Activated T-cell treated with anti-CD3 and anti-CD28 coated beads for 48 hours (primary cell): Measurements from ENCODE around the gene TANGO2.

ENCODE experiments used
- DNase-seq: peaks from one replicate; pipeline ENCODE4 v3.0.0-alpha.2; 2020; ENCODE audit warnings: low read depth

Gene TANGO2

GRCh38 chr22:20026996-20027601 is 6.2 kb downstream of the TANGO2 start:
- DNase-seq: no peak

- no peak for DNase-seq
Measured at GRCh38 chr22:20027966-20028854, 7.3 kb downstream of the TANGO2 start.

GRCh38 chr22:20028855-20029549 is 8.1 kb downstream of the TANGO2 start:
- DNase-seq: no peak

- DNase-seq: no peak
Measured at GRCh38 chr22:20029550-20030225, 8.8 kb downstream of the TANGO2 start.

GRCh38 chr22:20031732-20032406 is 11.0 kb downstream of the TANGO2 start:
- DNase-seq: no peak

GRCh38 chr22:20032407-20032991 is 11.6 kb downstream of the TANGO2 start:
- DNase-seq: no peak

- no peak for DNase-seq
Measured at GRCh38 chr22:20033045-20033706, 12.3 kb downstream of the TANGO2 start.

GRCh38 chr22:20034143-20034542 is 13.2 kb downstream of the TANGO2 start:
- no peak for DNase-seq

GRCh38 chr22:20035375-20036083 is 14.6 kb downstream of the TANGO2 start:
- DNase-seq: no peak

- DNase-seq: no peak
Measured at GRCh38 chr22:20036084-20036482, 15.2 kb downstream of the TANGO2 start.

- DNase-seq: no peak
Measured at GRCh38 chr22:20036535-20037392, 15.9 kb downstream of the TANGO2 start.

GRCh38 chr22:20037419-20037818 is 16.5 kb downstream of the TANGO2 start:
- DNase-seq: no peak

- DNase-seq: no peak
Measured at GRCh38 chr22:20038574-20038973, 17.7 kb downstream of the TANGO2 start.

GRCh38 chr22:20039683-20040325 is 18.9 kb downstream of the TANGO2 start:
- no peak for DNase-seq

- no peak for DNase-seq
Measured at GRCh38 chr22:20040327-20041200, 19.7 kb downstream of the TANGO2 start.

GRCh38 chr22:20043057-20043996 is 22.4 kb downstream of the TANGO2 start:
- DNase-seq: no peak

- DNase-seq: no peak
Measured at GRCh38 chr22:20043997-20044342, 23.1 kb downstream of the TANGO2 start.
